H9 (cell line): ENCODE results near the gene RPS28. TPM values are rescaled to one million over a fixed set of nuclear protein-coding genes. Genes with fewer than 3 reads are reported as not detected.

Experiments
- DNase-seq: peaks from one replicate; pipeline ENCODE4 v3.0.0-alpha.2; 2017
- H2AFZ ChIP-seq: one replicate; pipeline ENCODE4 v1.6.1; 2013; ENCODE audit warnings: mild to moderate bottlenecking, low read length, control low read depth, moderate library complexity
- H2AK5ac ChIP-seq: 2 replicates; pipeline ENCODE4 v1.6.1; 2013; ENCODE audit warnings: low read length, control low read depth, mixed read lengths; ENCODE audit not compliant: insufficient read length
- H2BK120ac ChIP-seq: one replicate; pipeline ENCODE4 v1.6.1; 2013; ENCODE audit warnings: low read depth, mild to moderate bottlenecking, low read length, control low read depth, inconsistent platforms; ENCODE audit not compliant: poor library complexity, severe bottlenecking
- H2BK12ac ChIP-seq: 2 replicates; pipeline ENCODE4 v1.6.1; 2013; ENCODE audit warnings: low read length, control low read depth, mixed read lengths, low read depth; ENCODE audit not compliant: insufficient read length
- H2BK15ac ChIP-seq: 2 replicates; pipeline ENCODE4 v1.6.1; 2013; ENCODE audit warnings: low read depth, low read length, control low read depth
- H2BK20ac ChIP-seq: one replicate; pipeline ENCODE4 v1.6.1; 2013; ENCODE audit warnings: low read depth, mild to moderate bottlenecking, low read length, control low read depth, inconsistent platforms; ENCODE audit not compliant: poor library complexity, severe bottlenecking
- H2BK5ac ChIP-seq: 2 replicates; pipeline ENCODE4 v1.6.1; 2013; ENCODE audit warnings: low read length, control low read depth, mixed read lengths; ENCODE audit not compliant: insufficient read length
- H3K14ac ChIP-seq: 2 replicates; pipeline ENCODE4 v1.6.1; 2013; ENCODE audit warnings: low read length, control low read depth; ENCODE audit not compliant: insufficient read depth
- H3K18ac ChIP-seq: 2 replicates; pipeline ENCODE4 v1.6.1; 2013; ENCODE audit warnings: low read depth, mild to moderate bottlenecking, mixed read lengths, low read length, control low read depth; ENCODE audit not compliant: insufficient read length
- H3K23ac ChIP-seq: 2 replicates; pipeline ENCODE4 v1.6.1; 2013; ENCODE audit warnings: low read length, control low read depth, mixed read lengths, low read depth; ENCODE audit not compliant: insufficient read length
- H3K23me2 ChIP-seq: 2 replicates; pipeline ENCODE4 v1.6.1; 2013; ENCODE audit warnings: low read depth, mild to moderate bottlenecking, mixed read lengths, low read length, control low read depth; ENCODE audit not compliant: insufficient read length, poor library complexity, severe bottlenecking
- H3K27ac ChIP-seq: 2 replicates; pipeline ENCODE4 v1.5.1; 2013; ENCODE audit warnings: low read length, control low read depth, mixed read lengths, low read depth; ENCODE audit not compliant: insufficient read length
- H3K27me3 ChIP-seq: 2 replicates; pipeline ENCODE4 v1.6.1; 2013; ENCODE audit warnings: low read length, control low read depth, inconsistent platforms; ENCODE audit not compliant: insufficient read depth
- H3K4ac ChIP-seq: 2 replicates; pipeline ENCODE4 v1.6.1; 2013; ENCODE audit warnings: low read depth, mild to moderate bottlenecking, control low read depth, inconsistent platforms, low read length, moderate library complexity
- H3K4me1 ChIP-seq: 2 replicates; pipeline ENCODE4 v1.6.1; 2013; ENCODE audit warnings: low read length, control low read depth, inconsistent platforms; ENCODE audit not compliant: insufficient read depth
- H3K4me2 ChIP-seq: 2 replicates; pipeline ENCODE4 v1.6.1; 2013; ENCODE audit warnings: low read length, control low read depth, mixed read lengths; ENCODE audit not compliant: insufficient read length, insufficient read depth
- H3K56ac ChIP-seq: 2 replicates; pipeline ENCODE4 v1.6.1; 2013; ENCODE audit warnings: low read depth, mild to moderate bottlenecking, mixed read lengths, low read length, control low read depth; ENCODE audit not compliant: insufficient read length
- H3K79me1 ChIP-seq: 2 replicates; pipeline ENCODE4 v1.6.1; 2013; ENCODE audit warnings: low read depth, mild to moderate bottlenecking, moderate library complexity, low read length, control low read depth, inconsistent platforms; ENCODE audit not compliant: insufficient read depth, poor library complexity, severe bottlenecking
- H3K79me2 ChIP-seq: 2 replicates; pipeline ENCODE4 v1.6.1; 2013; ENCODE audit warnings: low read length, control low read depth, inconsistent platforms; ENCODE audit not compliant: insufficient read depth
- H3K9ac ChIP-seq: 2 replicates; pipeline ENCODE4 v1.6.1; 2013; ENCODE audit warnings: low read length, control low read depth, mixed read lengths; ENCODE audit not compliant: insufficient read length; ENCODE audit errors: extremely low read depth
- H3K9me3 ChIP-seq: one replicate; pipeline ENCODE4 v1.6.1; 2013; ENCODE audit warnings: low read depth, low read length, inconsistent platforms; ENCODE audit not compliant: control insufficient read depth
- H3T11ph ChIP-seq: one replicate; pipeline ENCODE4 v1.6.1; 2013; ENCODE audit warnings: mild to moderate bottlenecking, low read length, control low read depth, inconsistent platforms
- H4K20me1 ChIP-seq: one replicate; pipeline ENCODE4 v1.6.1; 2013; ENCODE audit not compliant: control insufficient read depth, insufficient read length, insufficient read depth
- H4K5ac ChIP-seq: 2 replicates; pipeline ENCODE4 v1.6.1; 2013; ENCODE audit warnings: low read depth, mild to moderate bottlenecking, mixed read lengths, low read length, control low read depth; ENCODE audit not compliant: insufficient read length
- H4K8ac ChIP-seq: replicated peaks from 2 replicates; pipeline ENCODE4 v1.6.1; 2013; ENCODE audit warnings: low read length, control low read depth, mixed read lengths, low read depth; ENCODE audit not compliant: insufficient read length
- H4K91ac ChIP-seq: 2 replicates; pipeline ENCODE4 v1.6.1; 2013; ENCODE audit warnings: low read depth, mild to moderate bottlenecking, moderate library complexity, mixed read lengths, low read length, control low read depth; ENCODE audit not compliant: insufficient read length
- H3K27ac Mint-ChIP-seq, 3 experiments: 2 replicates in 2 of 3; 3 replicates in 1 of 3; pipeline ENCODE4 v1.8.0; 2020 to 2021; ENCODE audit warnings: mixed read lengths in 3 of 3, mild to moderate bottlenecking in 1 of 3, moderate library complexity in 1 of 3
- H3K27me3 Mint-ChIP-seq: 2 replicates; pipeline ENCODE4 v1.8.0; 2021; ENCODE audit warnings: low read depth, mild to moderate bottlenecking, moderate library complexity, mixed read lengths
- H3K36me3 Mint-ChIP-seq, 3 experiments: 2 replicates in 2 of 3; 3 replicates in 1 of 3; pipeline ENCODE4 v1.8.0; 2020 to 2021; ENCODE audit warnings: low read depth in 3 of 3, mixed read lengths in 3 of 3; ENCODE audit not compliant: insufficient read depth in 1 of 3
- H3K4me1 Mint-ChIP-seq, 2 experiments: 2 replicates each; pipeline ENCODE4 v1.8.0; 2020; ENCODE audit warnings: mixed read lengths in 2 of 2
- H3K4me3 Mint-ChIP-seq, 2 experiments: 2 replicates in 1 of 2; 3 replicates in 1 of 2; pipeline ENCODE4 v1.8.0; 2020 to 2021; ENCODE audit warnings: mild to moderate bottlenecking in 2 of 2, mixed read lengths in 2 of 2, moderate library complexity in 1 of 2
- H3K9me3 Mint-ChIP-seq, 2 experiments: 2 replicates in 1 of 2; 3 replicates in 1 of 2; pipeline ENCODE4 v1.8.0; 2020; ENCODE audit warnings: mild to moderate bottlenecking in 2 of 2, mixed read lengths in 2 of 2, moderate library complexity in 1 of 2
- CTCF ChIP-seq: fragments of 200-600 bp; sonication (generic); conservative IDR thresholded peaks from 3 replicates; pipeline ENCODE4 v1.8.0; 2021; ENCODE audit warnings: antibody characterized with exemption, mild to moderate bottlenecking
- WGBS: extraction: QIAGEN DNeasy Blood & Tissue Kit; methylation state at CpG from one replicate; pipeline ENCODE4 v1.1.7; 2013; ENCODE audit warnings: missing lambda C conversion rate, low lambda C conversion rate, mixed read lengths; ENCODE audit not compliant: insufficient read length; ENCODE audit errors: extremely low coverage; 5-methylcytosine and 5-hydroxymethylcytosine counted together
- total RNA-seq: library from RNA; stranded (reverse); gene quantifications from 2 replicates; pipeline ENCODE4 v1.2.1, GENCODE V29; 2021

The RPS28 gene
- total RNA-seq, 1 experiment from 2014 or later = 1,885 TPM

DNA sequence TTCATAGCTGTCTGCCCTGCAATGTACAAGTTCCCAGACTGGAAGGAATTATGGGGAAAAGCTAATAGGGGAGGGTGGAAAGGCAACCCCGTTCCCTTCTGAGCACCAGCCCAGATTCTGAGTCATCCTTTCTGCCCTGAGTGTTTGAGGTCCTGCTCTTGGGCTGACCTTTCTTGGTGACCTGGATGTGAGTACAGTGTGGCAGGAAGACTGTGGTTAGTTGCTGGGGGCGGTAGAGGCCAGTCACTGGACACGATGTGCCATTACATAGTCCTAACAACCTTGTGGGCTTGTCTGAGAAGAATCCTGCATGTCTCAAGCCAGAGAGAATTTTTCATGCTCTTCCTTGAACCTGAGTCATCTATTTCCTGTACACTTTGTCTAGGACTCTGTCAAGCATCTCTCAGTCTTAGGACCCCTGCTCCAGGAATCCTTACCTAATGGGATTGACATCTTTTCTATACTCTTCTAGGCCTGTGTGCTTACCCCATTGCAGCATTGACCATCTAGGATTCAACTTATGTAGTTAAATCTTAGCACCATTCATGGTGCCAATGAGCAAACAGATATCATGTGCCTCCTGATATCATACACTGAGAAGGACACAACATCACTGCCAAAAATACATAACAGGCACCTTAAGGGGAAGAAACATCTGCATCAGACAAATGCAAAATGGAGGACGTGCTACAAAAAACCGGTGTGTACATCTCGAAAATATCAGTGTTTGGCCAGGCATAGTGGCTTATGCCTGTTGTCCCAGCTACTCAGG is 34.5 kb downstream of the RPS28 start:
- Histone ChIP-seq H3K23me2 (no peaks in the 10 kb centered on the region), H3K4me1 (no peaks in the 10 kb centered on the region), H3K9ac (no peak overlapping the region), H2BK20ac (no peak overlapping the region), H3K27ac (no peak overlapping the region), H2BK12ac (no peak overlapping the region), H4K91ac (no peak overlapping the region), H4K5ac (no peak overlapping the region), H2BK5ac (no peak overlapping the region), H3K4ac (no peak overlapping the region), H3K4me2 (no peak overlapping the region), H3K56ac (no peak overlapping the region), H3K27me3 (no peaks in the 10 kb centered on the region), H3K9me3 (no peaks in the 10 kb centered on the region), H2AK5ac (no peak overlapping the region), H3K18ac (no peak overlapping the region), H2BK120ac (no peak overlapping the region), H4K20me1 (no peaks in the 10 kb centered on the region), H2AFZ (no peak overlapping the region), H3K14ac (no peak overlapping the region), H3K79me2 (no peaks in the 10 kb centered on the region), H2BK15ac (no peak overlapping the region), H3K23ac (no peak overlapping the region), H4K8ac (no peak overlapping the region), H3K79me1 (no peaks in the 10 kb centered on the region), H3T11ph (no peak overlapping the region)
- H3K4me1 Mint-ChIP-seq = peaks cover 10 to 14% of the 10 kb centered on the region in 2 experiments
- peaks cover 0 to 3% of the 10 kb centered on the region in 2 experiments; a peak in 2 of 5 replicates for H3K9me3 Mint-ChIP-seq
- H3K36me3 Mint-ChIP-seq = no peaks in the 10 kb centered on the region
- no peak for DNase-seq
- WGBS = no CpG with 5 or more reads among the region's 6 CpGs
- no peak overlapping the region for H3K27ac Mint-ChIP-seq
- H3K27me3 Mint-ChIP-seq = peaks cover 7% of the 10 kb centered on the region
- no peak for TF ChIP-seq CTCF
- H3K4me3 Mint-ChIP-seq = no peak overlapping the region
